ENCODE data around the gene RAG2. TPM values are rescaled to one million over a fixed set of nuclear protein-coding genes. Genes with fewer than 3 reads are reported as not detected.

RAG2 gene
- total RNA-seq, 1 experiment from 2014 or later: 0.10 TPM

DNA sequence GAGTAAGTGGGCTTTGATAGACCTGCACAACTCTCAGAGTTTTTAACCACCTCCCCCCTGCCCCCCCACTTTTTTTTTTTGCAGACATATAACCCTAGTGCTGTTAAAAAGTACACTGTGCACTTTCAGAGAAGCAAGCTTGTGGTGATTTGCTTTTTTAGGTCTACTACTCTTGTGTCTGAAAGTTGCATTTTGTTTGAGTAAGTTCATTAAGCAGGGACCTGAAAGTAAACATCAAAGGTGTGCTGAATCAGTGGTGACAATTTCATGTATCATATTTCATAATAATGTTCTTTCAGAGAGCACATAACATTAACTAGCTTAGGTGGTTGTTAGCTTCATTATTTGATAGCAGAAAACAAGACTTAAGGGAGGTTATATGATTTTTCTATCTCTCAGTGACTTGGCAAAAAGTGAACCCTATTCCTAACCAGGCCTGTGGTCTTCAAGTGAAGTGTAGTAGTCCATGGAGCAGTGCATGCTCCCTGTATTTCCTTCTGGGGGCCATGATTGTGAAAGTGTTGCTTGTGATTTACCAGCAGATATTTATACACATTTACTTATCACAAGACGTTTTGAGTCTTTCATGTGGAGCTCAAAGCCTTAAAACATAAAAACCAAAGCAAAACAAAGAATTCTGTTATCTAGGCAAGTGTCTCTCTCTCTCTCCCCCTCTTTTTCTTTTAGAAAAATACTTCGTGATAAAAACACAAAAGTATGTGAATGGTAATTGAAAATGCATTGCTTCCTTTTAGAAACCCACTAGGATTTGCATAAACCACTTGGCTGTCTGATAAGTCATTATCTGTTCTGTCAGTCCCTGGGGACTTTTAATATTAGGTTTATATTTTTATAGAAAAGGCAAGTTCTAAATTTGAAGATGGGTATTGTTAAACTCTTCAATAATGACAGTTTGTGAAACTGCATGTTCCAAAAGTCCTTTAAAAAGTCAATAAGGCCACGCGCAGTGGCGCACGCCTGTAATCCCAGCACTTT, 7.5 kb upstream of the RAG2 start:
- Histone ChIP-seq H3K9me3 (ENCODE audit: control insufficient read depth, insufficient read depth, low read depth, low read length) (no peaks in the 10 kb centered on the region), H3K27ac (ENCODE audit: low read length) (no peak overlapping the region), H3K4me3 (ENCODE audit: low read depth in 2 of 2, low read length in 2 of 2) (no peak overlapping the region), H3K36me3 (ENCODE audit: control insufficient read depth, insufficient read depth, low read length) (no peaks in the 10 kb centered on the region), H3K4me1 (ENCODE audit: control insufficient read depth, insufficient read depth, low read length) (no peaks in the 10 kb centered on the region), H3K27me3 (ENCODE audit: control insufficient read depth, insufficient read depth, low read length) (no peaks in the 10 kb centered on the region)
- BruUV-seq (replicated peaks): no TSS peak
- ATAC-seq (no peak), DNase-seq (ENCODE audit: low read depth, low spot score) (no peak)
- TF ChIP-seq POLR2AphosphoS5 (IDR thresholded peaks at IDR 0.05; ENCODE audit: low read depth, low read length) (no peak), TCF7L2 (IDR thresholded peaks at IDR 0.05; ENCODE audit: low read depth, low read length) (no peak), SIN3A (IDR thresholded peaks at IDR 0.05; ENCODE audit: borderline replicate concordance, insufficient read depth, low read depth, low read length) (no peak)
- TF ChIP-seq, protein P1, sequence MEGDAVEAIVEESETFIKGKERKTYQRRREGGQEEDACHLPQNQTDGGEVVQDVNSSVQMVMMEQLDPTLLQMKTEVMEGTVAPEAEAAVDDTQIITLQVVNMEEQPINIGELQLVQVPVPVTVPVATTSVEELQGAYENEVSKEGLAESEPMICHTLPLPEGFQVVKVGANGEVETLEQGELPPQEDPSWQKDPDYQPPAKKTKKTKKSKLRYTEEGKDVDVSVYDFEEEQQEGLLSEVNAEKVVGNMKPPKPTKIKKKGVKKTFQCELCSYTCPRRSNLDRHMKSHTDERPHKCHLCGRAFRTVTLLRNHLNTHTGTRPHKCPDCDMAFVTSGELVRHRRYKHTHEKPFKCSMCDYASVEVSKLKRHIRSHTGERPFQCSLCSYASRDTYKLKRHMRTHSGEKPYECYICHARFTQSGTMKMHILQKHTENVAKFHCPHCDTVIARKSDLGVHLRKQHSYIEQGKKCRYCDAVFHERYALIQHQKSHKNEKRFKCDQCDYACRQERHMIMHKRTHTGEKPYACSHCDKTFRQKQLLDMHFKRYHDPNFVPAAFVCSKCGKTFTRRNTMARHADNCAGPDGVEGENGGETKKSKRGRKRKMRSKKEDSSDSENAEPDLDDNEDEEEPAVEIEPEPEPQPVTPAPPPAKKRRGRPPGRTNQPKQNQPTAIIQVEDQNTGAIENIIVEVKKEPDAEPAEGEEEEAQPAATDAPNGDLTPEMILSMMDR (IDR thresholded peaks at IDR 0.05): no peak
- TF ChIP-seq, protein P2, sequence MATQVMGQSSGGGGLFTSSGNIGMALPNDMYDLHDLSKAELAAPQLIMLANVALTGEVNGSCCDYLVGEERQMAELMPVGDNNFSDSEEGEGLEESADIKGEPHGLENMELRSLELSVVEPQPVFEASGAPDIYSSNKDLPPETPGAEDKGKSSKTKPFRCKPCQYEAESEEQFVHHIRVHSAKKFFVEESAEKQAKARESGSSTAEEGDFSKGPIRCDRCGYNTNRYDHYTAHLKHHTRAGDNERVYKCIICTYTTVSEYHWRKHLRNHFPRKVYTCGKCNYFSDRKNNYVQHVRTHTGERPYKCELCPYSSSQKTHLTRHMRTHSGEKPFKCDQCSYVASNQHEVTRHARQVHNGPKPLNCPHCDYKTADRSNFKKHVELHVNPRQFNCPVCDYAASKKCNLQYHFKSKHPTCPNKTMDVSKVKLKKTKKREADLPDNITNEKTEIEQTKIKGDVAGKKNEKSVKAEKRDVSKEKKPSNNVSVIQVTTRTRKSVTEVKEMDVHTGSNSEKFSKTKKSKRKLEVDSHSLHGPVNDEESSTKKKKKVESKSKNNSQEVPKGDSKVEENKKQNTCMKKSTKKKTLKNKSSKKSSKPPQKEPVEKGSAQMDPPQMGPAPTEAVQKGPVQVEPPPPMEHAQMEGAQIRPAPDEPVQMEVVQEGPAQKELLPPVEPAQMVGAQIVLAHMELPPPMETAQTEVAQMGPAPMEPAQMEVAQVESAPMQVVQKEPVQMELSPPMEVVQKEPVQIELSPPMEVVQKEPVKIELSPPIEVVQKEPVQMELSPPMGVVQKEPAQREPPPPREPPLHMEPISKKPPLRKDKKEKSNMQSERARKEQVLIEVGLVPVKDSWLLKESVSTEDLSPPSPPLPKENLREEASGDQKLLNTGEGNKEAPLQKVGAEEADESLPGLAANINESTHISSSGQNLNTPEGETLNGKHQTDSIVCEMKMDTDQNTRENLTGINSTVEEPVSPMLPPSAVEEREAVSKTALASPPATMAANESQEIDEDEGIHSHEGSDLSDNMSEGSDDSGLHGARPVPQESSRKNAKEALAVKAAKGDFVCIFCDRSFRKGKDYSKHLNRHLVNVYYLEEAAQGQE (IDR thresholded peaks at IDR 0.05; ENCODE audit: insufficient read depth in 1 of 2, low read depth in 2 of 2, low read length in 1 of 2): no peak
- CTCF ChIA-PET: no interaction called here
- intact Hi-C loops (cut with micrococcal nuclease; ENCODE audit: unreplicated experiment) (no loop called here), in situ Hi-C loops (cut with HindIII; ENCODE audit: low pct_unique_long_range_greater_than_20kb, low sequenced_read_pairs) (no loop called here)
- POLR2A ChIA-PET: no interaction called here

DNA sequence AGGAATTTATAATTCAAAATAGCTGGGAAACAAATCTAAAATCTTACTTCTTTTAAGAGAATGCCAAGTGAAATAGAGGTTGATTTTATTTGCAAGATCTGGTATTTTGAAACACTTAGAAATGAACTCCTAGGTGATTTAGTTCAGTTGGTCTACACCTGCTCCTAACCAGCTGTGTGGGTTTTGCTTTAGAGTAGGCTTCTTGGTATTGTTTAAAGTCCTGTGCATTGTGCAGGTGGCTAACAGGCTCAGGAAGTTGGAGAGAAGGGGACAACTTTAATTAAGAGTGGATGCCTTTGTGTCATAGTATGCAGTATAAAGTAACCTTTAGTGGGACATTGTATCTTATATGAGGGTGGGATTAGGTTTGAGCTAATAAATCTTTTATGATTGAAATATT, 4.1 kb upstream of the RAG2 start:
- POLR2A ChIA-PET: no interaction called here

More for the DNA sequence above, 4.1 kb upstream of the RAG2 start:
- Histone ChIP-seq H3K9me3 (ENCODE audit: control insufficient read depth, insufficient read depth, low read depth, low read length) (no peaks in the 10 kb centered on the region), H3K4me1 (ENCODE audit: control insufficient read depth, insufficient read depth, low read length) (no peaks in the 10 kb centered on the region), H3K36me3 (ENCODE audit: control insufficient read depth, insufficient read depth, low read length) (no peaks in the 10 kb centered on the region), H3K4me3 (ENCODE audit: low read depth in 2 of 2, low read length in 2 of 2) (no peak overlapping the region), H3K27ac (ENCODE audit: low read length) (no peak overlapping the region; the same call in 1 of the 2 replicates), H3K27me3 (ENCODE audit: control insufficient read depth, insufficient read depth, low read length) (no peaks in the 10 kb centered on the region)
- intact Hi-C loops (cut with micrococcal nuclease; ENCODE audit: unreplicated experiment) (no loop called here), in situ Hi-C loops (cut with HindIII; ENCODE audit: low pct_unique_long_range_greater_than_20kb, low sequenced_read_pairs) (no loop called here)
- BruUV-seq (replicated peaks): no TSS peak
- CTCF ChIA-PET: no interaction called here
- TF ChIP-seq, protein P2 (IDR thresholded peaks at IDR 0.05; ENCODE audit: insufficient read depth in 1 of 2, low read depth in 2 of 2, low read length in 1 of 2): no peak
- TF ChIP-seq POLR2AphosphoS5 (IDR thresholded peaks at IDR 0.05; ENCODE audit: low read depth, low read length) (no peak), SIN3A (IDR thresholded peaks at IDR 0.05; ENCODE audit: borderline replicate concordance, insufficient read depth, low read depth, low read length) (no peak), TCF7L2 (IDR thresholded peaks at IDR 0.05; ENCODE audit: low read depth, low read length) (no peak)
- TF ChIP-seq, protein P1 (IDR thresholded peaks at IDR 0.05): no peak
- DNase-seq (ENCODE audit: low read depth, low spot score): no peak
- no peak for ATAC-seq
